GDM1 (cell line): ENCODE measurements around the gene ATP1B2.

Experiments used
- DNase-seq: peaks from one replicate; lab custom pipeline; 2025; lab: John Stamatoyannopoulos, UW

Gene ATP1B2

GRCh38 chr17:7686222-7687071 is 35.7 kb downstream of the ATP1B2 start:
- DNase-seq: peak; percentile 71

DNA sequence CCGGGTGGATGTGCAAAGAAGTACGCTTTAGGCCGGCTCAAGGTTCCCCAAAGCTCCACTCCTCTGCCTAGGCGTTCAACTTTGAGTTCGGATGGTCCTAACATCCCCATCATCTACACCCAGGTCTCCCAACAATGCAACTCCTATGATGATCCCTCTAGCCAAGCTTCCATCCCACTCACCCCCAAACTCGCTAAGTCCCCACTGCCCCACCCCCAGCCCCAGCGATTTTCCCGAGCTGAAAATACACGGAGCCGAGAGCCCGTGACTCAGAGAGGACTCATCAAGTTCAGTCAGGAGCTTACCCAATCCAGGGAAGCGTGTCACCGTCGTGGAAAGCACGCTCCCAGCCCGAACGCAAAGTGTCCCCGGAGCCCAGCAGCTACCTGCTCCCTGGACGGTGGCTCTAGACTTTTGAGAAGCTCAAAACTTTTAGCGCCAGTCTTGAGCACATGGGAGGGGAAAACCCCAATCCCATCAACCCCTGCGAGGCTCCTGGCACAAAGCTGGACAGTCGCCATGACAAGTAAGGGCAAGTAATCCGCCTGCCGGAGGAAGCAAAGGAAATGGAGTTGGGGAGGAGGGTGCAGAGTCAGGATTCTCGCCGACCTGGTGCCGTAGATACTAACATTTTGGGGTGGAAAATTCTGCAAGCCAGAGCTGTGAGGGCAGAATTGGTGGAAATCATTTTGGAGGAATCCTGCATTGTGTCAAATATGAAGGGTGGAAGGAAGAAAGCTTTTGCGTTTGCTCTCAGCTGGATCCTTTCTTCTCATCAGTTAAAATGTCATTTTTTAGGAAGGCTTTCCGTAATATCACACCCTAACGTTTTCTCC is 36.6 kb downstream of the ATP1B2 start, which contains the start of gene TP53:
TSS of gene TP53 (minus strand) at position 419 of the 836 bp plus-strand sequence. CDS start 10,896 bp downstream, outside the sequence.
- DNase-seq: peak; percentile 80

DNA sequence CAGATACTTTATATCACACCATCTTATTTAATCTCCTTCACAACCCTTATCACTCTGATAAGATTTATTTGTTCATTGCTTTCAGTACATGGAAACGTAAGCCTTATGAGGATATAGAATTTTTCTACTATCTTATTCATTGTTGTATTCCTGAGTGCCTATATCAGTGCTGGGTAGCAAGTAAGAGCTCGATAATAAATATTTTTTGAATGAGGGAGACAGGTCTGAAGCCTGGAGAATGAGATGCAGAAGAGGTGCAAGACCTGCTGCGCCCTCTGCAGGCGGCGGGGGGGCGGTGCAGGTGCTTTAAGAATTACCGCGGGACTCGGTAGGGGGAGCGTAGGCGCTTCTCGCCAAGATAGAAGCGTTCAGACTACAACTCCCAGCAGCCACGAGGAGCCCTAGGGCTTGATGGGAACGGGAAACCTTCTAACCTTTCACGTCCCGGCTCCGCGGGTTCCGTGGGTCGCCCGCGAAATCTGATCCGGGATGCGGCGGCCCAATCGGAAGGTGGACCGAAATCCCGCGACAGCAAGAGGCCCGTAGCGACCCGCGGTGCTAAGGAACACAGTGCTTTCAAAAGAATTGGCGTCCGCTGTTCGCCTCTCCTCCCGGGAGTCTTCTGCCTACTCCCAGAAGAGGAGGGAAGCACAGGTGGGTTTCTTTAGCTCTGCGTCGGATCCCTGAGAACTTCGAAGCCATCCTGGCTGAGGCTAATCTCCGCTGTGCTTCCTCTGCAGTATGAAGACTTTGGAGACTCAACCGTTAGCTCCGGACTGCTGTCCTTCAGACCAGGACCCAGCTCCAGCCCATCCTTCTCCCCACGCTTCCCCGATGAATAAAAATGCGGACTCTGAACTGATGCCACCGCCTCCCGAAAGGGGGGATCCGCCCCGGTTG is 37.4 kb downstream of the ATP1B2 start, which contains the start of gene WRAP53:
TSS of gene WRAP53 (plus strand) at position 570 of the 900 bp plus-strand sequence. CDS start at position 742, 172 bp downstream.
- peak; percentile 94 for DNase-seq

DNA sequence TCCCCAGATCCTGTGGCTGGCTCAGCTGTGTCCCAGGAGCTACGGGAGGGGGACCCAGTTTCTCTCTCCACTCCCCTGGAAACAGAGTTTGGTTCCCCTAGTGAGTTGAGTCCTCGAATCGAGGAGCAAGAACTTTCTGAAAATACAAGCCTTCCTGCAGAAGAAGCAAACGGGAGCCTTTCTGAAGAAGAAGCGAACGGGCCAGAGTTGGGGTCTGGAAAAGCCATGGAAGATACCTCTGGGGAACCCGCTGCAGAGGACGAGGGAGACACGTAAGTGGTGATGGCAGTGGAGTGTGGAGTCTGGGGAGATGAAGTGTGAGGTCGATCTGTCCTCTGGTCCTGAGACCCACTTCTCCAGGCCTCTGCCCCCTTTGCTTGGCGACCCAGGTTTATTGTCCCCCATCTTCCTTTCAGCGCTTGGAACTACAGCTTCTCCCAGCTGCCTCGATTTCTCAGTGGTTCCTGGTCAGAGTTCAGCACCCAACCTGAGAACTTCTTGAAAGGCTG is 38.1 kb downstream of the ATP1B2 start:
- DNase-seq: no peak

DNA sequence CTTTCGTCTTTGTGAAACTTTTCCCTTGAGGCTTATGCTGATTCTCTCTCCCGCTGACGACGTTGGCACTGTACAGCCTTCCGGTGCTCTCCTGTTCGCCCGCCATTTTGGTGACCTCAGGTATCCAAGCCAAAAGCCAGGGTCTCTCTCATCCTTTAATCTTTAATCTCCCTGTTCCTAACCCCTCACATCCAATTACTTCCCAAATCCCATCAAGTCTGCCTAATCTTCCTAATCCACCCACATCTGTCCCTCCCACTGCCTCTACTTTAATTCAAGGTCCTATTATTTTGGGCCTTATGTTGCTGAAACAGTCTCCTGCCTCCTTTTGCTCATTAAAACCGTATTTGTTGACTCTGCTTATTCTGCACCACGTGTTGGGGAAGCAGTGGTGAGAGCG is 44.9 kb downstream of the ATP1B2 start:
- DNase-seq: no peak

GRCh38 chr17:7697828-7698588 is 47.3 kb downstream of the ATP1B2 start:
- DNase-seq: no peak

DNA sequence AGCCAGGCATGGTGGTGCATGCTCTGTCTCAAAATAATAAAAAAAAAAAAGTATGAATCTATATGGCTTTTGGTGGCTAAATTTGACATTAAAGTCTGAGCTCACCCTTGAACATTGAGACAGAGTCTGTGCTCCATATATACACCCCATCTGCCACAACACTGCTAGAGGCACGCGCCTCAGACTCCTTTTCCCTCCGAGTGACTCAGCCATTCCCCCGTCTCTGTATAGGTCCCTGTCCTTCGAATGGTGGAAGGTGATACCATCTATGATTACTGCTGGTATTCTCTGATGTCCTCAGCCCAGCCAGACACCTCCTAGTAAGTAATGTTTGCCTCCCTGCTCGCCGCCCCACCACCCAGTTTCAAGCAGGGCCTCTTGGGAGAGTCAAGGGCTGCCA is 49.8 kb downstream of the ATP1B2 start:
- DNase-seq: no peak

DNA sequence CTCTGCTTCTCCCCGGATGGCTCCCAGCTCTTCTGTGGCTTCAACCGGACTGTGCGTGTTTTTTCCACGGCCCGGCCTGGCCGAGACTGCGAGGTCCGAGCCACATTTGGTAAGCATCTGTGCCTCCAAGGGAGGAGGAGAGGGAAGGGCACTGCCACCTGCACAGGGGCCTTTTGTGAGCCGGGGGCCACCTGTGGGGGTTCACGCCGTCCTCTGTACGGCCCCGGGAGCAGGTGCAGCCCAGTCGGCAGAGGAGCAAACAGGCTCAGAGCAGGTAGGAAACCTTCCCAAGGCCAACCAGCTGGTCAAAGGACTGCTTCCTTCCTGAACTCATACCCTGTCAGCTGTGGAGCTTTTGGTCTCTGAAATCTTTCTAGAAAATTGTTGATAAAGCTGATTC is 51.0 kb downstream of the ATP1B2 start:
- no peak for DNase-seq

DNA sequence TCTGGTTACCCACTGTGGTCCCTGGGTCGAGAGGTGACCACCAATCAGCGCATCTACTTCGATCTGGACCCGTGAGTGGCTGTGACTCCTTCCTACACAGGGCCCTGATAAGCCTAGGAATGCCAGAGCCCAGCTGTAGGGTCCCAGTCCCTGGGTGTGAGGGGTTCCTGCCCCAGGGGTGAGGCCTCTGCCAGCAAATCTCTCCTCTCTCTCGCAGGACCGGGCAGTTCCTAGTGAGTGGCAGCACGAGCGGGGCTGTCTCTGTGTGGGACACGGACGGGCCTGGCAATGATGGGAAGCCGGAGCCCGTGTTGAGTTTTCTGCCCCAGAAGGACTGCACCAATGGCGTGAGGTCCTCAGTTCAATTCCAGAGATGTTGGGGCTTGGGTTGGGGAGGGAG is 52.0 kb downstream of the ATP1B2 start:
- DNase-seq: no peak

DNA sequence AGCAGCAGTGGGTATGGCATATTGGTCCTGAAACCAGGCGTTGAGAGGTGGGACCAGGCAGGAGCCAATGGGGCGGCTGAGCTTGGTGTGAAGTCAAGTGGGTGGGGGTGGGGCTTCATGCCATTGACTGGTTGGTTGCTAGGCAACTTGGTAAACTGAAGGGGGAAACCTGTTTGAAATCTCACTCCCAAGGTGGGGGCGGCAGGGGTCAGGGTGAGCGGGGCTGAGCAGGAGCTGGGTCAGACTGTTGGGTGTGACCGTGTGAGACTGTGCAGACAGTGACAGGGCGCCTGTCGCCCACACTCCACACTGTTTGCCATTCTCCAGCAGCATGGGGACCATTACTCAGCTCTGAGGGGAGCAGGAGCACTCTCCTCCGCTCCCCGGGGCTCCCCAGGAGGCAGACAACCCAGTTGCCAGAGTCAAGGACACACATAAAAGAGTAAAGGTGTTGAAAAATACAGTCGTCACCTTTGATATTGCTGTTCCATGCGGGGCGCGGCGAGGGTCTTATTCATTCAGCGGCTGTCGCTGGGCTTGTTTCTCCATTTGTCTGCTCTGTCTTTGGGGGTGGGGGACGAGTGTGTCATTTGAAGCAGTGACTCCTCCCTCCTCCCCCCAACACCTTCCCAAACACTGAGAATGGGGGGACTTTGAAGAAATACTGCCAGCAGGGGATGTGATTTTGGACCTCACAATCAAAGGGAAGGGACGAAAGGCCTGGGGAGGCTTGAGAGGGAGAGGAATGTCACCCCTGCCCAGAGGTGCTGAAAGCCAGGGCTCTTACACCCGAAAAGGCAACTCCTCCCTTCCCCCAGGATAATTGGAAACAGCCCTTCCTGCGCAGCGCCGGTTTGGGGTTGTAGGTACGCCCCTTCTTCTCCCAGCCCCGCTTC is 53.1 kb downstream of the ATP1B2 start:
- DNase-seq: no peak

- no peak for DNase-seq
Measured at GRCh38 chr17:7704601-7705268, 54.0 kb downstream of the ATP1B2 start, which contains the start of gene EFNB3. EFNB3 (plus strand) TSS chr17:7705202; CDS start chr17:7705599, 397 bp downstream.

GRCh38 chr17:7705269-7706255 is 54.8 kb downstream of the ATP1B2 start:
- no peak for DNase-seq

DNA sequence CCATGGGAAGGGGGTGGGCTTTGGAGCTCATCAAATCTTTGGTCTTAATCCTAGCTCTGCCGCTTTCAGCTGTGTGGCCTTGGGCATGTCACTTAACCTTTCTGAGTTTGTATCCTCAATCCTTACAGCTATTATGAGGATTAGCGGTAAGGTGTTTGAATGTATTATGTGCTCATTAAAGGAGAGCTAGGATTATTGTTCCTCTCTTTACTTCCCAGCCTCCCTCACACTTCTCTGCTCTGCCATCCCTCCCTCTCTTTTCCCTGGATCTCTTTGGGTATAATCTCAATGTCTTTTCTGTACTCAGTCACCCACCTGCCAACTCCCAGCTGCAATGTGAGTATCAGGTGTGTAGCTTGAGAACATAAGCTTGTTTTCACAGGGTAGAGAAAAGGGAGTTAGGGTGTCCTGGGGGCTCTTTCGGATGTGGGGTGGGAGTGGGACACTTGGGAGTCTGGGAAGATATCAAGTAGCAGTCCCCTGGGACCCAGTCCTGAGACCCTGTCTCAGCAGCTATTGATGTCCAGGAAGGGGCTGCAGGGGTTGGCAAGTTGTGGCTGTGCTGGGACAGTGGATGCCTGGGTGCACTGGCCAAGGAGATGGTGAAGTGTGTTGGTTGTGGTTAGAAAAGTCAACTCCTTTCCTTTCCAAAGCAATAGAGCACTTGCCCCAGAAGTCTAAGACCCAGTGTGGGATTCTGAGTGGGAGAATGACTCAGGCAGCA is 56.1 kb downstream of the ATP1B2 start:
- no peak for DNase-seq
